Amygdala (tissue), 56 donors: ENCODE measurements around the gene NOLC1.

Experiments
- DNase-seq, 56 donors: peaks; one replicate each; lab custom pipeline; 2025; lab: John Stamatoyannopoulos, UW

Gene NOLC1

DNA sequence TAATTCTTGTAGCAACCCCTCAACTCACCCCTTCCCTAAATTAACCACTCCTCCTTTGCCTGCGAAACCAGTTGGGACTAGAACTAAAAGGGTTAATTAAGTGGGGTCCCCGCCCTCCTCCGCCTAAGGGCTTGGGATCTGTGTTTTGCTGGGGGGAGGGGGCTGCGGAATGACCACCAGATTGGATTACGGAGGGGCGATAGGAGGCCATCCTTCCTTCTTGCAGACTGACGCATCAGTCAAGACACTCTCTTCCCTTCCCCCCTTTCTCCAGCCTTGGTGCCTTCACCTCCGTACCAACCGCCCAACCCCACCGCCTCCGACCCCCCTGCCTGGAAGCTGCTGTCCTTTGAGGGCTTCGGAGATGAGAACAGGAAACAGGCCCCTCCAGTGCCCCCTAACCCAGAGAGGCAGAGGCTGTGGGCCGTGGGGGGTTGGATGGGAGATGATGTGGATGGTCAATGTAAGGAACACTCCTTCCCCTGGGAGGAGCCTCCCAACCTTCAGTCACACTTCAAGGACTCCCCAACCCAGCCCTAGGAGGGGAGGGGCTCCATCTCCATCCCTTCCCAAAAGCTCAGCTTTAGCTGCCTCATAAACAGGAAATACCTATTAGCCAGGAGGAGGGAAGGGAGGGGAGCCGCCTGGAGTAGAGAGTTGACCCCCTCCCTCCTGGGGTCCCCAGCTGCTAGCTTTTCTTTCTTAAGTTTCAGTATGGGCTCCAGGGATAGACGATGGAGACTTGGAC, 31.0 kb upstream of the NOLC1 start:
- peak in 45 of 56 donors; percentile 17 to 71 (median 45) for DNase-seq

DNA sequence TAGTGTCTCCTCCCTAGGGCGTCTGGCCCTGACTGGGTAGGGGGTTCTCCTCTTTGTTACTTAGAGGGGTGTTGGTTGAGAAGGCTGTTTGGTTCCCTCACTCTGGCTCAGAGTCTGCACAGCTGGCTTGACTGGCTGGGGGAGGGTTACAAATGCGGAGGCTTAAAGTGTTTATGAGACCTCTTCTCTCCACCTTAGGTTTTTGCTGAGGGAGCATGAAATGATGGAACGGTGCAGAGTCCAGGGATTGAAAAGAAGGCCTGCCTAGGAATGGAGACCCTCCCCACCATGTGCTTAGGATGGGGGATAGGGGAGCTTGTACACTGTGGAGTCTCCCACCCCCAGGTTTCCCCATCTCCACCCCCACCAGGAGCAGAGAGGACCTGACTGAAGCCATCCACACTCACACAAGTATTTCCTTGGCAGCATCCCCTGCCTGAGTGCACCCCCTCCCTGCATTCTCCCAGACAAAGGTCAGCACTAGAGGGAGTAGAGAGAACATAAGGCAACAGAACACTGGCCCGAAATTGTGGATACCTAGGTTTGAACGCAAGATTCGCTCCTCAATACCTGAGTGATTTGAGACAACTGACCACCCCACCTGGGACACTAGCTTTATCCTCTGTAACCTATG, 30.3 kb upstream of the NOLC1 start:
- DNase-seq, result peak in 3 of 56 donors; percentile 5 to 49 (median 35)

DNA sequence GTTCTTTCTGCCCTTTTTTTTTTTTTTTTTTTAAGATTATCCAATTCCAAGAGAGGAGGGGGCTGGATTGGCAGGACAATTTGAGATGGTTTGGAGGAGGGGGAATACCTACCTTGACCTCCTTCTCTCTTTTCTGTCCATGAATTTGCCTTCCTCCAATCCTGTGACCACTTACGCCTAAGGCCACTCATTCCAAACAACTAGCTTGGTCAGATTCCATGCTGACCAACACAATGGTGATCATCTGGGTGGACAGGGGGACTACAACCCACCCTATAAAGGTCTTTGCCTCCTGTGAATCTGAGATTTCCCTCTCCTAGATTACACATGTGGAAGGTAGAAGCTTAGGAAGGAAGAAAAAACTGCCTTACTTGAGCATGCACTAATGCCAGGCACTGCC, 29.7 kb upstream of the NOLC1 start:
- DNase-seq, result no peak

DNA sequence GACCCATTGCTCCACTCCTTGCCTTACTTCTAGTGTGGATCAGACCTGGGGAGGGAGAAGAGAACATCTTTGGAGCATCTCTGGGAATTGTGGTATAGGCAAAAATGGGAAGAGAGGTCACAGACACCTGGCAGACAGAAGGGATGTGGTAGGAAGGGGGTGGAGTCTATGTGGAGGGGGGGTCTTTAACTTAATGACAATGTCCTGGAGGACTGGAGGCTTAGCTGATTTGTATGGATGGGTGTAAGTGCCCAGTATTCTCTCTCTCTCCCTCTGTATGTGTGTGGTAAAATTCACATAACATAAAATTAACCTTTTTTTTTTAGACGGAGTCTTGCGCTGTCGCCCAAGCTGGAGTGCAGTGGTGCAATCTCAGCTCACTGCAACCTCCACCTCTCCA, 29.0 kb upstream of the NOLC1 start:
- DNase-seq, result no peak

DNA sequence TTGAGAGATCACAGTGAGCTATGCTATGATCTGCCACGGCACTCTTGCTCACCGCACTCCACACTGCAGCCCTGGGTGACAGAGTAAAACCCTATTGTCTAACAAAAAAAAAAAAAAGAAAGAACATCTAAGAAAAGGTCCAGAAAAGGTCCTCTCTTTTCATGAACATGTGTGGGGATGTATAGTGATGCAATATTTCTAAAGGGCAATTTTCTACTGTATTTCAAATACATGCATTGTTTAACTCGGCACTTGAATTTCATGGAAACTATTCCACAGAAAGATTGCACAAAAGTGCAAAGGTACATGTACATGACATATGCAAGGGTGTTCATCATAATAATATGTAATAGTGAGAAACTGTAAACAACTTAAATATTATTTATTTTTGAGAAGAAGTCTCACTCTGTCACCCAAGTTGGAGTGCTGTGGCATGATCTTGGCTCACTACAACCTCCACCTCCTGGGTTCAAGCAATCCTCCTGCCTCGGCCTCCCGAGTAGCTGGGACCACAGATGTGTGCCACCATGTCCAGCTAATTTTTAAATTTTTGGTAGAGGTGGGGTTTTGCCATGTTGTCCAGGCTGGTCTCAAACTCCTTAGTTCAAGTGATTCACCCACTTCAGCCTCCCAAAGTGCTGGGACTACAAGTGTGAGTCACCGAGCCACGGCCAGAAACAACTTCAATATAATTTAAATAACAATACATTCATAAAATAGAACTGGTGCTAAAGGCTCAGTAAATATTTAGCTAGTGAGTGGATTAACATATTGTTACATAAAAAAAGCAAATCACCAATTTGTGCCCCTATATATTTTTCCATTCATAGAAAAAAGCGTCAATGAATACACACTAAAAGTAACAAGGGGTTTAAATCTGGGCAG, 20.7 kb upstream of the NOLC1 start:
- DNase-seq, result no peak

DNA sequence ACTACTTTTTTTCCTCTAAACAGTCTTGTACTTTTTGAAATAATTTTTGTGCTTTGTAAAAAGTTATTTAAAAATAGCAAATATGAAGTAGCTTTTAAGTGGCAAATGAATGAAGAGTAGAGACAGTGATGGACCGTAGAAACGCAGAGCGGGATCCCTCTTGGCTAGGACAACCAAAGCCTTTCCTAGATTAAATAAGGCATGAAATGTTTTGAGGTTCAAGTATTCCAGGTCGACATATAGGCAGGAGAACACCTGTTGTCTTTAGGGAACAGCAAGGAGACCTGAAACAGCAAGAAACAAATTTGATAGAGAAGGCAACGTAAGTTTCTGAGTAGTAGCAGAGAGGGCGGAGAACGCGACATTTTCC, 20.0 kb upstream of the NOLC1 start:
- no peak for DNase-seq

DNA sequence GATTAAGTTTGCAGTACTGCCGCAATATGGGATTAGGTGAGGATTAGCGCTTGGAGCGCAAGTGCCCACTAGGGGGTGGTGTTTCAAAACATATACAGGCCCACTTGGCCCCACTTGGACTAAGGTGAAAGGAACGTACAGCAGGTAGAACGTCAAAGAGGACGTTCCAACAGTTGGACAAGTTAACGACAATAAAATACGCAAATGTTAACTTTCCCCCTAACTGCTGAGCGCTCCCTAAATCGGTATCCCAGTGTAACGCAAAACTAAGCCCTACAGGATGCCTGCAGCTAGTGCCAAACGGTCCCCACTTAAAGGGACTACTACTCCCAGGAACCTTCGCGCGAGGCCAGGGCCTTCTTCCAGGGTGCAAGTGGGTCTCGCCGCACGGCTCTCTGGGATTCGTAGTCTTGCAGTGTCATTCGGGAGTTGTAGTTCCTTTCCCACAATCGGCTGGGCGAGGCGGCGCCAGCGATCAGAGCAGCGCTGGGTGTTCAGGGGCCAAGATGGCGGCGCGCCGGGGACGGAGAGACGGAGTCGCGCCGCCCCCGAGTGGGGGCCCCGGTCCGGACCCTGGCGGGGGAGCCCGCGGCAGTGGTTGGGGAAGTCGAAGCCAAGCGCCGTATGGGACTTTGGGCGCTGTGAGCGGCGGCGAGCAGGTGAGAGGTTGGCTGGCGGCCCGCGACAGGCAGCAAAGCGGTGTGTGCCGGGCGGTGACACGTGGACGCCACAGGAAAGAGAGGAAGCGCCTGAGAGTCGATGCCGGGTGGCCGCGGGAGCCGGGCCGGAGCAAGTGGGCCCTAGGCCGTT, 19.4 kb upstream of the NOLC1 start, which contains the start of gene PPRC1:
TSS of gene PPRC1 (plus strand) at position 478 of the 810 bp plus-strand sequence. CDS start at position 507, 29 bp downstream.
- DNase-seq, result peak; percentile 73 to 99 (median 98)

DNA sequence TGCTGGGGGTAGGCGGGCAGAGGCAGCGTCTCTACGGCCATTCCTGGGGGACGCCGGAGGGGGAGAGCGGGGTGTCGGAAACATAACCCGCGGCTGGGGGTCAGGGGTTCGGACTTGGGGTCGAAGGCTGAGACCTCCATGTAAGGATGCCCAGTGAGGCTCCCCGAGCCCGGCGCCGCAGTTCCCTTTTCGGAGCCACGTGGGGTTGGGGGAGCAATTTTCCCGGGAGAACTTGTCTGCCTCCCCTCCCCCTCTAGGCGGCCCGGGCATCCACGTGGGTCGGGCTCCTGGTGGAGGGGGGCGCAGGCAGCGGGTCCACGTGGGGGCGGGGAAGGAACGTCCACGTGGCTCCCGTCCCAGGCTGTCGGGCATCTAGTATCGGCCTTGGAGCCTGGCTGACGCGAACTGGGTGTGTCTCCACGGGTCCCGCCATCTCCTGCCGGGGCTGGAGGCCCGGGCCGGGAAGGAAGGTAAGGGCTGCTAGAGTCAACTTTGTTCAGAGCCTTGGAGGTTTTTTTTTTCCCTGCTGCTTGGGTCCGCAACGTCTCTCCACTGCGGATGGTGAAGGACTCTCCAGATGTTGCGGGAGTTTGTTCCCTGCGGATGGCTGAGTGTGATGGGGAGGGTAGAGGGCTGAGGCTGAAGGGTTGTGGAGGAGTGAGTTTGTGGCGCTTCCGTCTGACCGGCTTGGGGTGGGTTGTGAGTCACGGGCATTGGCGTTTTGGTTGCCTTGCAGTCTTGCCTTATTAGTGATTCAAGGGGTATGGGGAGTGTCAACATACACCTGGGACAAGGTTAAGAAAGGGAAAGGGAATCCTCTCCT, 18.6 kb upstream of the NOLC1 start:
- peak in 51 of 56 donors; percentile 20 to 84 (median 67) for DNase-seq

DNA sequence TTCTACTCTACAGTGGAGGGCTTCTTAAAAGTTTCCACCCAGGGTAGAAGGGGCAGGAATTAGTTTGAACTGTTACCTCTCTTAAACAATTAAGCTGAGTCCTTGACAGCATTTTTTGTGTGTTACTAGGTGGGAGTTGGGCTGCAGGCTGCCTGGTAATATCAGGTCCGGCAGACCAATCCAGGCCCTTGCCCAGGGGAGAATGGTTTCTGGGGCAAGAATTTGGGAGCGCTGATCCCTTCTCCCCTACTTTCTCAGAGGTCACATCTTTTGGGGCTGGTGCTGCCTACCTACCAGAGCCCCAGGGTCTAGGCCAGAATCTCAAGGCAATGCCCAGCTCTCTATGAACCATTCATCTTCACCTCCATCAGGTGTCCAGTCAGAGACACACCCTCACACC, 17.8 kb upstream of the NOLC1 start:
- DNase-seq, result no peak

DNA sequence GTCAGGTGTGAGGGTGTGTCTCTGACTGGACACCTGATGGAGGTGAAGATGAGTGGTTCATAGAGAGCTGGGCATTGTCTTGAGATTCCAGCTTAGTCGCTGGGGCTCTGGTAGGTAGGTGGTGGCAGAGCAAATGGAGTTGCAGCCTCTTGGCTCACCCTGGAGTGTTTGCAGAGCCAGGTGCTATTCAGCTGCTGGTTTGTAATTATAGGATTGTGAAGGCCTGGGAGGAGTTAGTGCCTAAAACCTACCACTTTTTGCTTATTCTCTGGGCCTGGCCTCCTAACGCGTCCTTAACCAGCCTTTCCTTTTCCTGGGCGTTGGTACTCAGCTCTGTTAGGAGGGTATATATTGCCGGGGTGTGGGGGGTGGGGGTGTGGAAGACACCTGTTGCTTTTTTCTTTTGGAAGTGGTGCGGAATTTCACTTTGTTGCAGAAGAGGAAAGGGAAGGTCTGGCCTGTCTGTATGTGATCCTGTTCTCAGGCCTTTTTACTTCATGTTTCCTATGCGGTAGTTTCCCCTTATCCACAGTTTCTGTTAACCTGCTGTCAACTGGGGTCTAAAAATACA, 16.1 kb upstream of the NOLC1 start:
- no peak for DNase-seq

DNA sequence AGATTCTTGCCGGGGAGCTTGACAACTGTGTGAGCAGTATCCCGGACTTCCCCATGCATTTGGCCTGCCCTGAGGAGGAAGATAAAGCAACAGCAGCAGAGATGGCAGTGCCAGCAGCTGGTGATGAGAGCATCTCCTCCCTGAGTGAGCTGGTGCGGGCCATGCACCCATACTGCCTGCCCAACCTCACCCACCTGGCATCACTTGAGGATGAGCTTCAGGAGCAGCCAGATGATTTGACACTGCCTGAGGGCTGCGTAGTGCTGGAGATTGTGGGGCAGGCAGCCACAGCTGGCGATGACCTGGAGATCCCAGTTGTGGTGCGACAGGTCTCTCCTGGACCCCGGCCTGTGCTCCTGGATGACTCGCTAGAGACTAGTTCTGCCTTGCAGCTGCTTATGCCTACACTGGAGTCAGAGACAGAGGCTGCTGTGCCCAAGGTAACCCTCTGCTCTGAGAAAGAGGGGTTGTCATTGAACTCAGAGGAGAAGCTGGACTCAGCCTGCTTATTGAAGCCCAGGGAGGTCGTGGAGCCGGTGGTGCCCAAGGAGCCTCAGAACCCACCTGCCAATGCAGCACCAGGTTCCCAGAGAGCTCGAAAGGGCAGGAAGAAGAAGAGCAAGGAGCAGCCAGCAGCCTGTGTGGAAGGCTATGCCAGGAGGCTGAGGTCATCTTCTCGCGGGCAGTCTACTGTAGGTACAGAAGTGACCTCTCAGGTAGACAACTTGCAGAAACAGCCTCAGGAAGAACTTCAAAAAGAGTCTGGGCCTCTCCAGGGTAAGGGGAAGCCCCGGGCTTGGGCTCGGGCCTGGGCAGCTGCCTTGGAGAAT, 12.7 kb upstream of the NOLC1 start:
- DNase-seq, result no peak

DNA sequence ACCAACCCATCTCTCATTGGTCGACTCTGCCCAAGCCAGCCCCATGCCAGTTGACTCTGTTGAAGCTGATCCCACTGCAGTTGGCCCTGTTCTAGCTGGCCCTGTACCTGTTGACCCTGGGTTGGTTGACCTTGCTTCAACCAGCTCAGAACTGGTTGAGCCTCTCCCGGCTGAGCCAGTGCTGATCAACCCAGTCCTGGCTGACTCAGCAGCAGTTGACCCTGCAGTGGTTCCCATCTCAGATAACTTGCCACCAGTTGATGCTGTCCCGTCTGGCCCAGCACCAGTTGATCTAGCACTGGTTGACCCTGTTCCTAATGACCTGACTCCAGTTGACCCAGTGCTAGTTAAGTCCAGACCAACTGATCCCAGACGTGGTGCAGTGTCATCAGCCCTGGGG, 12.0 kb upstream of the NOLC1 start:
- no peak for DNase-seq

DNA sequence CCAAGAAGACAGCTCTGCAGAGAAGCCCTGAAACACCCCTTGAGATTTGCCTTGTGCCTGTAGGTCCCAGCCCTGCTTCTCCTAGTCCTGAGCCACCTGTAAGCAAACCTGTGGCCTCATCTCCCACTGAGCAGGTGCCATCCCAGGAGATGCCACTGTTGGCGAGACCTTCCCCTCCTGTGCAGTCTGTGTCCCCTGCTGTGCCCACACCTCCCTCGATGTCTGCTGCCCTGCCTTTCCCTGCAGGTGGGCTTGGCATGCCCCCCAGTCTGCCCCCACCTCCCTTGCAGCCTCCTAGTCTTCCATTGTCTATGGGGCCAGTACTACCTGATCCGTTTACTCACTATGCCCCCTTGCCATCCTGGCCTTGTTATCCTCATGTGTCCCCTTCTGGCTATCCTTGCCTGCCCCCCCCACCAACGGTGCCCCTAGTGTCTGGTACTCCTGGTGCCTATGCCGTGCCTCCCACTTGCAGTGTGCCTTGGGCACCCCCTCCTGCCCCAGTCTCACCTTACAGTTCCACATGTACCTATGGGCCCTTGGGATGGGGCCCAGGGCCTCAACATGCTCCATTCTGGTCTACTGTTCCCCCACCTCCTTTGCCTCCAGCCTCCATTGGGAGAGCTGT, 11.2 kb upstream of the NOLC1 start:
- no peak for DNase-seq

DNA sequence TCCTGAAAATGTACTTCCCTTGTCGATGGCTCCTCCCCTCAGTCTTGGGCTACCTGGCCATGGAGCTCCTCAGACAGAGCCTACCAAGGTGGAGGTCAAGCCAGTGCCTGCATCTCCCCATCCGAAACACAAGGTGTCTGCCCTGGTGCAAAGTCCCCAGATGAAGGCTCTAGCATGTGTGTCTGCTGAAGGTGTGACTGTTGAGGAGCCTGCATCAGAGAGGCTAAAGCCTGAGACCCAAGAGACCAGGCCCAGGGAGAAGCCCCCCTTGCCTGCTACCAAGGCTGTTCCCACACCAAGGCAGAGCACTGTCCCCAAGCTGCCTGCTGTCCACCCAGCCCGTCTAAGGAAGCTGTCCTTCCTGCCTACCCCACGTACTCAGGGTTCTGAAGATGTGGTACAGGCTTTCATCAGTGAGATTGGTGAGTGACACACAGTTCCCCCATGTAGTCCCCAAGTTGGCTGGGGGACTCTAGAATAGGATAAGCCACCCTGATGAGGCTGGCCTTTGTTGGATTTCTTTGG, 10.5 kb upstream of the NOLC1 start:
- DNase-seq, result no peak

DNA sequence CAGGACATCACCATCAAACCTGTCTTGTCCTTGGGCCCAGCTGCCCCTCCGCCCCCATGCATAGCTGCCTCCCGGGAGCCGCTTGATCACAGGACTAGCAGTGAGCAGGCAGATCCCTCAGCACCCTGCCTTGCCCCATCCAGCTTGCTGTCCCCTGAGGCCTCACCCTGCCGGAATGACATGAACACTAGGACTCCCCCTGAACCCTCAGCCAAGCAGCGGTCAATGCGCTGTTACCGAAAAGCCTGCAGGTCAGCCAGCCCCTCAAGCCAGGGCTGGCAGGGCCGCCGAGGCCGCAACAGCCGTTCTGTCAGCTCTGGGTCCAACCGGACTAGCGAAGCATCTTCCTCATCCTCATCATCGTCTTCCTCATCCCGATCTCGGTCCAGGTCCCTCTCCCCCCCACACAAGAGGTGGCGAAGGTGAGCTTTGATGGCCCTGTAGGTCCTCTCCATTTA, 5.2 kb upstream of the NOLC1 start:
- no peak for DNase-seq

DNA sequence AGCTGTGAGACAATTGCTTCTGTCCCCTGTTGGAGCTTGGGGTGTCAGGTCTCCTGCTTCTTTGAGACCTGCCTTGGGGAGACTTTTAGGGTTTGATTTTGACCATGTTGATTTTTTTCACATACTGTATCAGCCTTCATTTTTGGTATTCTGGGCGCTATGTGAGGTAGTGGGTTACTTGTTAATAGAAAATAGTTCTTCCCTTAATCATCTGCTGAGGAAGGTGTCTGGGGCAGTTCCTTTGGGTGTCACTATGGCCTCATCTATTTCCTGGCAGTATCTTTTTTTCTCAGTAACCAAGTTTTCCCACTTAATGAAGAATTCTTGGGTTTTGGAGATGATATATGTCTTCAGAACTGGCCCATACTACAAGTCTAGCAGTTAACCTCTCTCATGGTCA, 4.6 kb upstream of the NOLC1 start:
- no peak for DNase-seq

DNA sequence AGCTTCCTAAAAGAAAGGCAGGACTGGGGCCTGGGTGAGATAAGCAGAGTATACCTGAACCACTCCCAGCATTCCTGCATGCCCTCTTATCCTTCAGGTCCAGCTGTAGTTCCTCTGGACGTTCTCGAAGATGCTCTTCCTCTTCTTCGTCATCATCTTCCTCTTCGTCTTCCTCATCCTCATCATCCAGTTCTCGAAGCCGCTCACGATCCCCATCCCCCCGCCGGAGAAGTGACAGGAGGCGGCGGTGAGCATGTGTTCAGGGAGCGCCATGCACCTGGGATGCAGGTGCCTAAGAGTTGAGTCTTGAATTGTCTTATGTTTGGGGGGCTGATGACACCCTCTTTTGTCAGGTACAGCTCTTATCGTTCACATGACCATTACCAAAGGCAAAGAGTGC, 3.9 kb upstream of the NOLC1 start:
- no peak for DNase-seq
